ENCODE measurements around the gene ATP5PB.

ATP5PB gene

DNA sequence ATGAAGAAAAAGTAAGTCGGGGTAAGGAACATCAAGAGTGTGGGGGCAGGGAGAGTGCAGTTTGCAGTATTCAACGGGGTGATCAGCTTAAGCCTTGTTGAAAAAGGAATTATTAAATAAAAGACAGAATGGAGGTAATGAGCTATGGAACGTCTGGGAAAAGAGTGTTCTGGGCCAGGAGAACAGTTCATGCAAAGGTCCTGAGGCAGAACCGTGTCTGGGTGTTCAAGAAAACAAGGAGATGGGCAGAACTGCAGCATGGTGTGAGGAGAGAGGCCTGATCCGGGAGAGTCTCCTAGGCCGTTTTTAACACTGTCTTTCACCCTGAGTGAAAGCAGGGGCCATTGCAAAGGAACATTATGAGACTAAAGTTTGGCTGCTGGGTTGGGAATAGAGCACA, 42.0 kb upstream of the ATP5PB start:
- H3K36me3 ChIP-seq (ENCODE audit: control insufficient read depth, insufficient read depth, low read length): no peaks in the 10 kb centered on the region
- DNase-seq (ENCODE audit: extremely low read depth, insufficient read length): no peak
- TF ChIP-seq CTCF (IDR thresholded peaks at IDR 0.05; ENCODE audit: insufficient read depth, low read length, poor library complexity, severe bottlenecking): no peak
- H3K27me3 ChIP-seq (replicated peaks; ENCODE audit: control insufficient read depth, insufficient read depth, low read length): no peaks in the 10 kb centered on the region
- H3K4me3 ChIP-seq (replicated peaks; ENCODE audit: low read depth, low read length): no peak overlapping the region

GRCh38 chr1:111412839-111413238, 36.4 kb upstream of the ATP5PB start:
- H3K27me3 ChIP-seq (replicated peaks; ENCODE audit: control insufficient read depth, insufficient read depth, low read length): no peaks in the 10 kb centered on the region
- TF ChIP-seq CTCF (IDR thresholded peaks at IDR 0.05; ENCODE audit: insufficient read depth, low read length, poor library complexity, severe bottlenecking): no peak
- no peak for DNase-seq (ENCODE audit: extremely low read depth, insufficient read length)
- no peak overlapping the region for H3K4me3 ChIP-seq (replicated peaks; ENCODE audit: low read depth, low read length)
- no peaks in the 10 kb centered on the region for H3K36me3 ChIP-seq (ENCODE audit: control insufficient read depth, insufficient read depth, low read length)

- no peak for TF ChIP-seq CTCF (IDR thresholded peaks at IDR 0.05; ENCODE audit: insufficient read depth, low read length, poor library complexity, severe bottlenecking)
- Histone ChIP-seq H3K27me3 (replicated peaks; ENCODE audit: control insufficient read depth, insufficient read depth, low read length) (no peaks in the 10 kb centered on the region), H3K36me3 (ENCODE audit: control insufficient read depth, insufficient read depth, low read length) (no peaks in the 10 kb centered on the region), H3K4me3 (replicated peaks; ENCODE audit: low read depth, low read length) (no peak overlapping the region)
- no peak for DNase-seq (ENCODE audit: extremely low read depth, insufficient read length)
These were observed 34.5 kb upstream of the ATP5PB start for GRCh38 chr1:111414756-111415155.

DNA sequence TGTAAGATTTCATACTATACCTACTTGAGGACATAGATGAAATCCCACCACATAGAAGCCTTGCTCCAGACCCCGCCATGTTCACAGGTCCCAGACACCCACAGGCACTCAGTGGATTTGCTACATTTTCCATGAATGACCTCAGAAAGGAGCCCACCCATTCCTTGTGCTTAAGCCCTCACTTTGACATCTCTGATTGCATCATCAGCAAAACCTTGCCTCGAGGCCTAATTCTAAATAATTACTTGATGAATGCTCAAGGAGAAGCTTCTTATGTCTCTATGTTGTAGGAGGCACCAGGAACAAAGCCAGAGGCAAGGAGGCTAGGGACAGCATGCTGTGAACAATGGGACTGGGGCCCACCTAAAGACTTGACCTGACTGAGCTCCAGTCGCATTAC, 33.8 kb upstream of the ATP5PB start:
- Histone ChIP-seq H3K4me3 (replicated peaks; ENCODE audit: low read depth, low read length) (no peak overlapping the region), H3K27me3 (replicated peaks; ENCODE audit: control insufficient read depth, insufficient read depth, low read length) (no peaks in the 10 kb centered on the region), H3K36me3 (ENCODE audit: control insufficient read depth, insufficient read depth, low read length) (no peaks in the 10 kb centered on the region)
- no peak for DNase-seq (ENCODE audit: extremely low read depth, insufficient read length)
- no peak for TF ChIP-seq CTCF (IDR thresholded peaks at IDR 0.05; ENCODE audit: insufficient read depth, low read length, poor library complexity, severe bottlenecking)

DNA sequence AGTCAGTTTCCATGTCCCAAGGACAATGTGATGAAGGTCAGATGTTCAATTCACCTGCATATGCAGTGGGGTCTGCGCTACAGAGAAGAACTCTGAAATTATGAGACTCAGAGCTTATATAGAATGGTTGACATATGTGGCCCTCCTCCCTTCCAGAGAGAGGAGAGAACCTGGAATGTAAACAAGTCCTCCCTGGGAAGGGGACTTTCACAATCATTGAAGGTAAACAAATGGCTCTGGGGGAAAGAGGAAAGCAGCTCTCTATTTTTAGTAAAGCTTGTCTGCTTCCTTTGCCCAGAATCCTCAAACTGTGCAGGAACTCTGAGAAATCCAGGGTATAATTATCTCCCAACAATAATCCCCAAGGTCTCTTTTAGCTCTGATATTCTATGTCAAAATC, 31.5 kb upstream of the ATP5PB start:
- Histone ChIP-seq H3K4me3 (replicated peaks; ENCODE audit: low read depth, low read length) (no peak overlapping the region), H3K27me3 (replicated peaks; ENCODE audit: control insufficient read depth, insufficient read depth, low read length) (no peaks in the 10 kb centered on the region), H3K36me3 (ENCODE audit: control insufficient read depth, insufficient read depth, low read length) (no peaks in the 10 kb centered on the region)
- DNase-seq (ENCODE audit: extremely low read depth, insufficient read length): no peak
- no peak for TF ChIP-seq CTCF (IDR thresholded peaks at IDR 0.05; ENCODE audit: insufficient read depth, low read length, poor library complexity, severe bottlenecking)

DNA sequence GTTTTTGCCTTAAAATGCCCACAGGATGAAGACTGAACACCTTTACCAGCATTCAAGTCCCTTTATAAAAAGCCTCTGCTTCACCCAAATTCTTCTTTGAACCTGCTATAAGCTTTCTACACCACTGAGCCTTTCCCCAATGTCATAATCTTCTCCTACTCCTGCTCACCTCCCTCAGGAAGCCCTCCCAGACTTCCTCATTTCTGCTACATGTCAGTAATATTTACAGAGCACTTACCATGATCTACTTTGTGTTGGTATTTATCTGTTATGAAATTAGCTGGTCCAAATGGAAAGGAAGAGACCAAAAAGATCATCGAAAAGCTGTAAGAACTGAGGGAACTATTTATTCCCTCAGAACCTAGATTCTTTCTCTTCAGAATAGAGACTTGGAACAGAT, 30.2 kb upstream of the ATP5PB start:
- no peak for TF ChIP-seq CTCF (IDR thresholded peaks at IDR 0.05; ENCODE audit: insufficient read depth, low read length, poor library complexity, severe bottlenecking)
- H3K36me3 ChIP-seq (ENCODE audit: control insufficient read depth, insufficient read depth, low read length): no peaks in the 10 kb centered on the region
- no peak overlapping the region for H3K4me3 ChIP-seq (replicated peaks; ENCODE audit: low read depth, low read length)
- DNase-seq (ENCODE audit: extremely low read depth, insufficient read length): no peak
- no peaks in the 10 kb centered on the region for H3K27me3 ChIP-seq (replicated peaks; ENCODE audit: control insufficient read depth, insufficient read depth, low read length)

Data from GM06990 (cell line).